Bronchial epithelial cell (primary cell): Measurements from ENCODE around the gene RXFP1. TPM values are rescaled to one million over a fixed set of nuclear protein-coding genes. Genes with fewer than 3 reads are reported as not detected.

ENCODE experiments used
- DNase-seq: peaks from one replicate; pipeline ENCODE4 v3.0.0-alpha.2; 2010; ENCODE audit warnings: low read depth
- FAIRE-seq: peaks from 2 replicates; lab custom pipeline; 2011; peaks lifted over from hg19 to GRCh38; lab: Jason Lieb, UNC
- H3K27me3 ChIP-seq: 2 replicates; pipeline ENCODE4 v1.5.1; 2011; ENCODE audit warnings: low read length; ENCODE audit not compliant: control insufficient read depth, insufficient read depth
- H3K36me3 ChIP-seq: 2 replicates; pipeline ENCODE4 v1.5.1; 2011; ENCODE audit warnings: low read length; ENCODE audit not compliant: control insufficient read depth, insufficient read depth
- H3K4me3 ChIP-seq: 2 replicates; pipeline ENCODE4 v1.5.1; 2011; ENCODE audit warnings: mild to moderate bottlenecking, low read depth, low read length, control low read depth
- total RNA-seq: library from RNA; depleted of rRNA; stranded (reverse); fragments of >200 nt; gene quantifications from 2 replicates; pipeline ENCODE4 v1.2.1, GENCODE V29; 2014
- TF ChIP-seq, protein P1 (sequence below): IDR thresholded peaks from 2 replicates; pipeline ENCODE4 v1.5.1; 2011; ENCODE audit warnings: mild to moderate bottlenecking, moderate library complexity, low read length, control low read depth, inconsistent platforms; ENCODE audit not compliant: insufficient read depth, severe bottlenecking

The RXFP1 gene
- total RNA-seq, 1 donor from 2014 or later = under 0.01 TPM

DNA sequence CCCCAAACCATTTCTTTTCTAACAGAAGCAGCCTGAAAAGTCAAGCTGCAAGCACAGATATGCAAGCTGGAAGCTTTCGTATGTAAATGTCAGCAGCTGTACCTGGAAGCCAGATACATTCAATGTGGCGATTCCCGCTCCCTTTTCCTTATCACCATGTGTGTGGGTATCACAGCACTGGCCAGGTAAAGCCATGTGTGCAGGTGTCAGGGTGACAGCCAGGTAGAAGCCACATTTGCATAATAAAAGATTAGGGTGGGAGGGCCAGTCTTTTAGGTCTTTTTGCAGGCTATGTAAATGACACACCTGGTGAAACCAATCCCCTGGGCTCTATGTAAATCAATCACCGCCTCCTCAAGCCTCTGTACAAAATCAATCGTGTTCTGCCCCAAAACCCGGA lies 50.1 kb downstream of the RXFP1 start:
- no peak for FAIRE-seq
- no peaks in the 10 kb centered on the region for H3K36me3 ChIP-seq
- no peaks in the 10 kb centered on the region for H3K27me3 ChIP-seq
- no peak for DNase-seq
- no peak overlapping the region for H3K4me3 ChIP-seq
- TF ChIP-seq, protein P1, sequence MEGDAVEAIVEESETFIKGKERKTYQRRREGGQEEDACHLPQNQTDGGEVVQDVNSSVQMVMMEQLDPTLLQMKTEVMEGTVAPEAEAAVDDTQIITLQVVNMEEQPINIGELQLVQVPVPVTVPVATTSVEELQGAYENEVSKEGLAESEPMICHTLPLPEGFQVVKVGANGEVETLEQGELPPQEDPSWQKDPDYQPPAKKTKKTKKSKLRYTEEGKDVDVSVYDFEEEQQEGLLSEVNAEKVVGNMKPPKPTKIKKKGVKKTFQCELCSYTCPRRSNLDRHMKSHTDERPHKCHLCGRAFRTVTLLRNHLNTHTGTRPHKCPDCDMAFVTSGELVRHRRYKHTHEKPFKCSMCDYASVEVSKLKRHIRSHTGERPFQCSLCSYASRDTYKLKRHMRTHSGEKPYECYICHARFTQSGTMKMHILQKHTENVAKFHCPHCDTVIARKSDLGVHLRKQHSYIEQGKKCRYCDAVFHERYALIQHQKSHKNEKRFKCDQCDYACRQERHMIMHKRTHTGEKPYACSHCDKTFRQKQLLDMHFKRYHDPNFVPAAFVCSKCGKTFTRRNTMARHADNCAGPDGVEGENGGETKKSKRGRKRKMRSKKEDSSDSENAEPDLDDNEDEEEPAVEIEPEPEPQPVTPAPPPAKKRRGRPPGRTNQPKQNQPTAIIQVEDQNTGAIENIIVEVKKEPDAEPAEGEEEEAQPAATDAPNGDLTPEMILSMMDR = no peak

DNA sequence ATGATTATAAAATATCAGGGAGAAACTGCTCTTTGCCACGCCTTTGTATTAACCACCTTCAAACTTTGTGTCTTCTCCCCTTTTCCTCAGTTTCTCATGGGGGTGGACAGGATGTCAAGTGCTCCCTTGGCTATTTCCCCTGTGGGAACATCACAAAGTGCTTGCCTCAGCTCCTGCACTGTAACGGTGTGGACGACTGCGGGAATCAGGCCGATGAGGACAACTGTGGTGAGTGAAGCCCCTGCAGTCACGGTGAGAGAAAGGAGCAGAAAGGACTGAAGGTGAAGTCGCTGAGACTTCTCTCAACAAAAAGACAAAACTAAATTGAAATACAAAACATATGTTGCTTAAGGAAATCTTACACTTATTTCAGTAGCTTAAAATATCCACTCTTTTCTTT lies 50.9 kb downstream of the RXFP1 start:
- TF ChIP-seq, protein P1 = no peak
- Histone ChIP-seq H3K4me3 (no peak overlapping the region), H3K36me3 (no peaks in the 10 kb centered on the region), H3K27me3 (no peaks in the 10 kb centered on the region)
- FAIRE-seq (no peak), DNase-seq (no peak)

DNA sequence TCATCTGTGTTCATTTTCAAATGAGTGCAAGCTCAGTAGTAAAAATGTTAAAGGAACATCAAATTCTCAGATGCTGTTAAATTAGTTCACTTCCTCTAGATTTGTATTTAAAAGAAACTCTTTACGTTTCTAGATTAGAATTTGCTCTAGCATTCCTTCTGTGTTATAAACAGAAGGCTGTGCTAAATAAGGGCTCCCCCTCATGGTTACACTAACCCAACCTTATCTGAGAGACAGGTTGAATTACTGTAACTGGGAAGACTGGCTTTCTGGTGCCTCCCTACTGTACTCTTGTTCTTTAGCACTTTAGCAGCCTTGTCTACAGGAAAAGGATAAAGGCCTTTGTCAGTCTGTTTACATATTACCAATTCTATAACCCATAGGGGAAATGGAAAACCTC lies 56.8 kb downstream of the RXFP1 start:
- H3K27me3 ChIP-seq = no peaks in the 10 kb centered on the region
- no peak overlapping the region for H3K4me3 ChIP-seq
- no peaks in the 10 kb centered on the region for H3K36me3 ChIP-seq
- DNase-seq (peak; percentile 63), FAIRE-seq (no peak)
- TF ChIP-seq, protein P1 = peak; percentile 41

DNA sequence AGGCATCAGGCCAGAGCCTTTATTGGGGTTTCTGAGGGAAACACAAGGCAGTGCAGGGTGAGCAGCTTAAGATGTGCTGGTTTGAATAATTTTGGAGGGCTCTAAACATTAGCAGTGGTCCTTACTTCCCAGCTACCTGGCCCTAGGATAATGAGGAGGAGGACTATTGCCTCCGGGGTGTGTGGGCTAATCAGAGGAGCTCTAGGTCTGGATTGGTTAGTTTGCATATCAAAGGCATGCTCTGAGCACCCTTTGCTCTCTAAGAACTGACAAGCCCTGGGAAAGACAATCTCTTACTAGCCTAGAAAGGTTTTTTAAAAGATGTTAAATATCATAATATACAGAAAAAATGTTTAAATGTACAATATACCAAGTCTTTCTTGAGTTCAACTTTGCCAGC lies 58.4 kb downstream of the RXFP1 start:
- DNase-seq (no peak), FAIRE-seq (no peak)
- TF ChIP-seq, protein P1 = no peak
- no peaks in the 10 kb centered on the region for H3K27me3 ChIP-seq
- H3K36me3 ChIP-seq = no peaks in the 10 kb centered on the region
- no peak overlapping the region for H3K4me3 ChIP-seq

DNA sequence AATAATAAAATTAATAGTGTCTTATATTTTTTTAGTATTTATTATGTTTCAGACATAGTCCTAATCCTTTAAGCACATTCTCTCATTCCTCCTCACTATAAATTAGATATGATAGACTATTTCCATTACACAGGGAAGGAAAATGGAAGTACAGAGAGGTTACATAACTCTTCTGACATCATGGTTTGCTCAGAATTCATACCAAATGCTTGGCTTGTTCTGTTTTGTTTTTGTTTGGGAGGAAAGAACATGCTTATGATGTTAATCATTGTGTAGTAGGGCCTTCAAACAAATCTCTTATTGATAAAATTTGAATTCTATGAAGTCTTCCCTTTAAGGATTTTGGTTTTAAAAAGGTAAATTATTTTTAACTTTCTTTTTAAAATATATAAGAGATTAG lies 59.5 kb downstream of the RXFP1 start:
- DNase-seq = peak; percentile 70
- FAIRE-seq = no peak
- Histone ChIP-seq H3K4me3 (no peak overlapping the region), H3K36me3 (no peaks in the 10 kb centered on the region), H3K27me3 (no peaks in the 10 kb centered on the region)
- TF ChIP-seq, protein P1 = no peak

DNA sequence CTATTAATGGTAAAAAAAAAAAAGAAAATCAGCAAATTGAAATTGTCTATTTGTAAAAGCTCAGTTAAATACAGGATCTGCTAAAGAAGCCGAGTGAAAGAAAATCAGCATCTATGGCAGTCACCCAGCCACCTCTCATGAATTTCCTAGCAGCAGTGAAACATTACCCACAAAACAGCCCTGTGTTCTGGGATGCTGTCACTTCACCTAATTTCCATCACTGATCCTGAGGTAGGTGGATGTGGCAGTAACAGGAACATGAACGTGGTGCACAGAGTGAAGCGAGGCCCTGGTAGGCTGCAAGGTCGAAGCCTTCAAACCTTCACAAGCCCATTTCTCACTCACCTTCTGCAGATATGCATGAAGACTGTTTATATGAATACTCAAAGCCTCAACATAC lies 65.2 kb downstream of the RXFP1 start:
- DNase-seq = no peak
- FAIRE-seq = no peak

More for the DNA sequence above, 65.2 kb downstream of the RXFP1 start:
- Histone ChIP-seq H3K27me3 (no peaks in the 10 kb centered on the region), H3K36me3 (no peaks in the 10 kb centered on the region), H3K4me3 (no peak overlapping the region)
- TF ChIP-seq, protein P1 = no peak
